Measurements from ENCODE around the gene FNIP1.
A peak's percentile ranks its signal among the peaks of the same experiment; 100 is the strongest.

The FNIP1 gene

DNA sequence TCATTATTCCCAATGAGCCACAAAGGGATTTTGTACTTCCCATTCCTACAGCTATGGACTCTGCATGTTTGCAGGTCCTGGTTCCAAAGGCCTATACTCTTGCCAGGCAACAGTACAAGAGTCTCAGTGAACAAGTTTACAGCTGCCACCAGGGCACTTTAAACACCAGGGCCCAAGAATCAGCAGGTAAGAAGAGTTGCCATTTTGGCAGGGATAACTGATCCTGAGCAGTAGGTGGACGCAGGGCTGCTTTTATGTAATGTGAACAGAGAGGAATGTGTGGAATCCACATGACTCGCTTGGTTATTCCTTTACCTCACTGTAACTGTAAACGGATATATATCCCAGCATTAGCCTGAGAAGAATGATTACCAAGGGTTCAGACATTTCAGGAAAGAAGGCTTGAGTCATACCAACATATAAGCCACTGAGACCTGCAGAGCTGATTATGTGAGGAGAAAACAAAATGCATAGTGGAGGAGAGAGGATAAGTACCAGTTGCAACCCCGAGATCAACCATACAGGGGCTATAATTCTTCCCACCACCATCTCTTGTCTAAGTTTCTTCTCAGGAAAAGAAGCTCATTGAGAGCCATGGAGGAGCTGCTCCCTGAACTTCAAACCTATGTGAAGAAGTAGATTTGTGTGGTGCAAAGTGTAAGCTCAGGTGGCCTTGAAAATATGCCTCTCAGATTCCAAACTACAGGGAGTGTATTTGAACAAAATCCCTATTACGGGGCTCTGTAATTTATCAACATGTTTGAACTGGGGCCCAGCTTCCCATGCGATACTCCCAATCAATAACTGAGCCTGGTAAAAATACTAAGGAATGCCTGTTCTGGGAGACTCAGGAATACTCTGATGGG, 186.4 kb downstream of the FNIP1 start:
- TF ChIP-seq, protein P1, sequence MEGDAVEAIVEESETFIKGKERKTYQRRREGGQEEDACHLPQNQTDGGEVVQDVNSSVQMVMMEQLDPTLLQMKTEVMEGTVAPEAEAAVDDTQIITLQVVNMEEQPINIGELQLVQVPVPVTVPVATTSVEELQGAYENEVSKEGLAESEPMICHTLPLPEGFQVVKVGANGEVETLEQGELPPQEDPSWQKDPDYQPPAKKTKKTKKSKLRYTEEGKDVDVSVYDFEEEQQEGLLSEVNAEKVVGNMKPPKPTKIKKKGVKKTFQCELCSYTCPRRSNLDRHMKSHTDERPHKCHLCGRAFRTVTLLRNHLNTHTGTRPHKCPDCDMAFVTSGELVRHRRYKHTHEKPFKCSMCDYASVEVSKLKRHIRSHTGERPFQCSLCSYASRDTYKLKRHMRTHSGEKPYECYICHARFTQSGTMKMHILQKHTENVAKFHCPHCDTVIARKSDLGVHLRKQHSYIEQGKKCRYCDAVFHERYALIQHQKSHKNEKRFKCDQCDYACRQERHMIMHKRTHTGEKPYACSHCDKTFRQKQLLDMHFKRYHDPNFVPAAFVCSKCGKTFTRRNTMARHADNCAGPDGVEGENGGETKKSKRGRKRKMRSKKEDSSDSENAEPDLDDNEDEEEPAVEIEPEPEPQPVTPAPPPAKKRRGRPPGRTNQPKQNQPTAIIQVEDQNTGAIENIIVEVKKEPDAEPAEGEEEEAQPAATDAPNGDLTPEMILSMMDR (IDR thresholded peaks at IDR 0.05): no peak
- peak overlapping the region; percentile 47 for H3K27ac Mint-ChIP-seq
- H3K27me3 Mint-ChIP-seq (ENCODE audit: low read depth, poor library complexity): no peaks in the 10 kb centered on the region
- peaks cover 25% of the 10 kb centered on the region for H3K36me3 Mint-ChIP-seq (ENCODE audit: low read depth)
- H3K4me3 Mint-ChIP-seq: no peak overlapping the region
- H3K4me1 Mint-ChIP-seq: no peaks in the 10 kb centered on the region
- H3K9me3 Mint-ChIP-seq: no peaks in the 10 kb centered on the region
- DNase-seq: no peak

DNA sequence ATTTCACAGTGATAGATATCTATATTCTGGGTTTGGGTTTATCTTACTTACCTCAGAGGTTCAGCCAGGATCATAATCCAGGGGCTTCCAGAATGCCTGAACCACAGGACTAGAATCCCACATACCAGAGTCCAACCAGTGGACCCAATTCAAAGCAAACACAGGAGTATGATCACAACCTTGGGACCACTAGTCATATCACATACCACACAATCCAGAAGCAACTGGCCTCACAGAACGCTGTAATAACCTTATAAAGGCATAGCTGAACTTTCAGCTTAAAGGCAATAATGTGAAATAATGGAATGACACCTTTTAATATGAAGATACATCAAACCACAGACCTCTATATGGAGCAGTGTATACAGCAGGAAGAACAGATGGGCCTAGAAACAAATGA, 187.0 kb downstream of the FNIP1 start:
- no peaks in the 10 kb centered on the region for H3K9me3 Mint-ChIP-seq
- H3K4me1 Mint-ChIP-seq: no peaks in the 10 kb centered on the region

DNA sequence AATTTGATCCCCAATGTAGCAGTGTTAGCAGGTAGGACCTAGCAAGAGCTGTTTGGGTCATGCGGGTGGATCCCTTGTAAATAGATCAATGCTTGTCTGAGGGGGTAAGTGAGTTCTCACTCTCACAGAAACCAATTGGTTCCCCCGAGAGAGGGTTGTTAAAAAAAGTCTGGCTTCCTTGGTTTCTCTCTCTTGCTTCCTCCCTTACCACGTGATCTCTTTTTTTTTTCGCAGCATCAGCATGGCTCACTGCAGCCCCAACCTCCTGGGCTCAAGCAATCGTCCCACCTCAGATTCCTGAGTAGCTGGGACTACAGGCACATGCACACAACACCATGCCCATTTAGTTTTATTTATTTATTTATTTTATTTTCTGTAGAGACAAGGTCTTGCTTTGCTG, 188.2 kb downstream of the FNIP1 start:
- H3K36me3 Mint-ChIP-seq (ENCODE audit: low read depth): peaks cover 20% of the 10 kb centered on the region
- H3K27ac Mint-ChIP-seq: no peak overlapping the region
- no peaks in the 10 kb centered on the region for H3K27me3 Mint-ChIP-seq (ENCODE audit: low read depth, poor library complexity)
- H3K4me3 Mint-ChIP-seq: no peak overlapping the region
- TF ChIP-seq, protein P1 (IDR thresholded peaks at IDR 0.05): no peak
- no peaks in the 10 kb centered on the region for H3K4me1 Mint-ChIP-seq
- H3K9me3 Mint-ChIP-seq: no peaks in the 10 kb centered on the region
- no peak for DNase-seq

More for the DNA sequence above, 187.0 kb downstream of the FNIP1 start:
- Mint-ChIP-seq H3K36me3 (ENCODE audit: low read depth) (peaks cover 25% of the 10 kb centered on the region), H3K27me3 (ENCODE audit: low read depth, poor library complexity) (no peaks in the 10 kb centered on the region), H3K27ac (no peak overlapping the region), H3K4me3 (no peak overlapping the region)
- TF ChIP-seq, protein P1 (IDR thresholded peaks at IDR 0.05): no peak
- no peak for DNase-seq

DNA sequence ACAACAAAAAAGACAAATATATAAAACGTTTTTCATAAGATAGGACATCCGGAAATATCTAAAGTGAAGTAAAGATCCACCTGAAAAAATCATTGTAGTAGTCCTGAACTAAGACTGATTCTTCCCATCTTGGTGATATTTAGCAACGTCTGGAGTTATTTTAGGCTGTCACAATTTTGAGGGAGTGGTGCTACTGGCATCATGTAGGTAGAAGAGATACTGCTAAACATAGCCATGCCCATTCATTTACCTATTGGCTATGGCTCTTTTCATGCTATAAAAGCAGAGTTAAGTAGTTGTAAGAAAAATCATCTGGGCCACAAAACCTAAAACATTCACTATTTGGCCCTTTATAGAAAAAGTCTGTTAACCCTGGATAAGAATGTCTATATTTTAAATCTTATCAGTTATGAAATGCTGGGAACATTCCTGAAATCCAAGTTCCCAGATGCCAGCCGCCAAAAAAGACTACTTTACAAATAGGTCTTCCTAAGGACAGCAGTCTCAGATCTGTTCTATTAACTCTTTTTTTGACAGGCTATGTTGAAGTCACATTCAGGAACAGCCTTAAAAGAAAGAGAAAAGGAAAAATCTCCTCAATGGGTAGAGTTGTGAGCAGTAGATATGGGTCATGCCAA, 188.8 kb downstream of the FNIP1 start:
- Mint-ChIP-seq H3K27ac (no peak overlapping the region), H3K4me3 (no peak overlapping the region), H3K4me1 (no peaks in the 10 kb centered on the region), H3K27me3 (ENCODE audit: low read depth, poor library complexity) (no peaks in the 10 kb centered on the region), H3K36me3 (ENCODE audit: low read depth) (peaks cover 19% of the 10 kb centered on the region), H3K9me3 (no peaks in the 10 kb centered on the region)
- no peak for DNase-seq
- TF ChIP-seq, protein P1 (IDR thresholded peaks at IDR 0.05): no peak

DNA sequence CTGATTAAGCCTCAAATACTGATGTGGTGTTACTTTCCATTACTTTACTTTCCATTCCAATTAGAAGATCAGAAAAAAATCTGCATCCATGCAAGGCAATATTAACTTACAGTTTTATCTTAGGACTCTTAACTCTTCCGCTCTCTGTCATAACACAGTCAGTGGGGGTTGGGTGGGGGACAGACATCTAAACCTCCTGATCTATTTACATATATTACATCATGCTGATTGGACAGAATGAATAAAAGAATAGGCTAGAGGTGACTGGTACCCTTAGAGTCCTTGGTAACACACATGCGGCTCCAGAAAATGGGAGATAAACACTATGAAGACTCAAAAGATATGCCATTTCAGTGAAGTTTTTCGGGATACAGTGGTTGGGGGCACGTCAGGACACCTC, 189.4 kb downstream of the FNIP1 start:
- Mint-ChIP-seq H3K9me3 (no peaks in the 10 kb centered on the region), H3K36me3 (ENCODE audit: low read depth) (peaks cover 23% of the 10 kb centered on the region), H3K27me3 (ENCODE audit: low read depth, poor library complexity) (no peaks in the 10 kb centered on the region), H3K4me3 (no peak overlapping the region), H3K4me1 (no peaks in the 10 kb centered on the region), H3K27ac (no peak overlapping the region)
- TF ChIP-seq, protein P1 (IDR thresholded peaks at IDR 0.05): no peak
- no peak for DNase-seq
